Body of pancreas (tissue), 4 donors: ENCODE measurements around the gene CMKLR1. TPM values are rescaled to one million over a fixed set of nuclear protein-coding genes. Genes with fewer than 3 reads are reported as not detected.

Experiments used
- ATAC-seq: fragments of 150-250 bp; one replicate; pipeline ENCODE4 v1.9.1; 2016
- DNase-seq, 4 donors: peaks; one replicate each; pipeline ENCODE4 v3.0.0-alpha.2; 2019
- H3K27ac ChIP-seq, 4 donors: fragments of 200-600 bp; sonication (generic); 1 replicate in 3 of 4; 2 replicates in 1 of 4; pipeline versions ENCODE4 v1.5.1 to v1.6.1; 2016 to 2019; ENCODE audit warnings: mild to moderate bottlenecking in 1 of 4, mixed read lengths in 1 of 4, moderate library complexity in 1 of 4
- H3K27me3 ChIP-seq, 2 donors: fragments of 200-600 bp; sonication (generic); one replicate each; pipeline ENCODE4 v1.6.0; 2016; ENCODE audit warnings: mild to moderate bottlenecking in 1 of 2
- H3K36me3 ChIP-seq, 2 donors: fragments of 200-600 bp; sonication (generic); replicated peaks in 1 of 2; 2 replicates each; pipeline ENCODE4 v1.5.1; 2016; ENCODE audit warnings: low read depth in 2 of 2; ENCODE audit not compliant: insufficient read depth in 1 of 2
- H3K4me1 ChIP-seq: fragments of 200-600 bp; sonication (generic); one replicate; pipeline ENCODE4 v1.6.0; 2016
- H3K4me3 ChIP-seq, 2 donors: fragments of 200-600 bp; sonication (generic); 1 replicate in 1 of 2; 2 replicates in 1 of 2; pipeline ENCODE4 v1.5.1; 2016 to 2019
- H3K9me3 ChIP-seq, 3 donors: fragments of 200-600 bp; sonication (generic); 1 replicate in 2 of 3; 2 replicates in 1 of 3; pipeline ENCODE4 v1.5.1; 2016
- POLR2A ChIP-seq, 3 donors: fragments of 450-650 bp; IDR thresholded peaks; one replicate each; pipeline ENCODE4 v1.6.1; 2016; ENCODE audit warnings: antibody characterized with exemption in 3 of 3, mild to moderate bottlenecking in 2 of 3
- WGBS, 2 donors: methylation state at CpG; one replicate each; pipeline ENCODE4 v1.1.5; 2017; 5-methylcytosine and 5-hydroxymethylcytosine counted together
- intact Hi-C: fragments of 100-400 bp; cut with DNase I; formaldehyde crosslinking; loops from one replicate; pipeline ENCODE4 v1.15.1; 2023
- total RNA-seq, 2 donors: library from RNA; depleted of rRNA; stranded (reverse); fragments of >200 nt; gene quantifications; one replicate each; pipeline ENCODE4 v1.1.0, GENCODE V29; 2016
- TF ChIP-seq, protein P1 (sequence below), 7 experiments: fragments of 450-650 bp in 4 of 7; fragments of 200-600 bp in 3 of 7; sonication (generic) in 3 of 7; IDR thresholded peaks; one replicate each; pipeline ENCODE4 v1.5.1; 2016 to 2019; ENCODE audit warnings: antibody characterized with exemption in 7 of 7

Gene CMKLR1
- total RNA-seq, 2 donors from 2014 or later: 5.3 to 5.7 TPM

DNA sequence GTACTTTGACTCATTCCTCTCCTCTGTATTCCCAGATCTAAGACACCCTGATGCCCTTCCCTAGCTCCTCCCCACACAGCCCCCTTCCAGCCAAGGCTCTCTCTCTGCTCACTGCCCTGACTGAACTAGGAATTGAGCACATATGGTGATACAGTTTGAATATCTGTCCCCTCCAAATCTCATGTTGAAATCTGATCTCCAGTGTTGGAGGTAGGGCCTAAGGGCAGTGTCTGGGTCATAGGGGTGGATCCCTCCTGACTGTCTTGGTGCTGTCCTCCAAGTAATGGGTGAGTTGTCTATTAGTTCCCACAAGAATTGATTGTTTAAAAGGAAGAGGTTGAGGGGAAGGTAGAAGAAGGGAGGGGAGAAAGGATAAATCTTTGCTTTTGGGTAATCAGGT lies 17.4 kb downstream of the CMKLR1 start:
- ATAC-seq (no peak), DNase-seq (no peak)
- H3K27ac ChIP-seq: no peak overlapping the region
- H3K4me1 ChIP-seq: no peaks in the 10 kb centered on the region
- no peaks in the 10 kb centered on the region for H3K9me3 ChIP-seq
- no peaks in the 10 kb centered on the region for H3K36me3 ChIP-seq
- intact Hi-C loops: no loop called here
- H3K27me3 ChIP-seq: no peaks in the 10 kb centered on the region
- no peak for TF ChIP-seq POLR2A (IDR thresholded peaks at IDR 0.05)
- TF ChIP-seq, protein P1, sequence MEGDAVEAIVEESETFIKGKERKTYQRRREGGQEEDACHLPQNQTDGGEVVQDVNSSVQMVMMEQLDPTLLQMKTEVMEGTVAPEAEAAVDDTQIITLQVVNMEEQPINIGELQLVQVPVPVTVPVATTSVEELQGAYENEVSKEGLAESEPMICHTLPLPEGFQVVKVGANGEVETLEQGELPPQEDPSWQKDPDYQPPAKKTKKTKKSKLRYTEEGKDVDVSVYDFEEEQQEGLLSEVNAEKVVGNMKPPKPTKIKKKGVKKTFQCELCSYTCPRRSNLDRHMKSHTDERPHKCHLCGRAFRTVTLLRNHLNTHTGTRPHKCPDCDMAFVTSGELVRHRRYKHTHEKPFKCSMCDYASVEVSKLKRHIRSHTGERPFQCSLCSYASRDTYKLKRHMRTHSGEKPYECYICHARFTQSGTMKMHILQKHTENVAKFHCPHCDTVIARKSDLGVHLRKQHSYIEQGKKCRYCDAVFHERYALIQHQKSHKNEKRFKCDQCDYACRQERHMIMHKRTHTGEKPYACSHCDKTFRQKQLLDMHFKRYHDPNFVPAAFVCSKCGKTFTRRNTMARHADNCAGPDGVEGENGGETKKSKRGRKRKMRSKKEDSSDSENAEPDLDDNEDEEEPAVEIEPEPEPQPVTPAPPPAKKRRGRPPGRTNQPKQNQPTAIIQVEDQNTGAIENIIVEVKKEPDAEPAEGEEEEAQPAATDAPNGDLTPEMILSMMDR (IDR thresholded peaks at IDR 0.05): no peak
- H3K4me3 ChIP-seq: no peak overlapping the region

DNA sequence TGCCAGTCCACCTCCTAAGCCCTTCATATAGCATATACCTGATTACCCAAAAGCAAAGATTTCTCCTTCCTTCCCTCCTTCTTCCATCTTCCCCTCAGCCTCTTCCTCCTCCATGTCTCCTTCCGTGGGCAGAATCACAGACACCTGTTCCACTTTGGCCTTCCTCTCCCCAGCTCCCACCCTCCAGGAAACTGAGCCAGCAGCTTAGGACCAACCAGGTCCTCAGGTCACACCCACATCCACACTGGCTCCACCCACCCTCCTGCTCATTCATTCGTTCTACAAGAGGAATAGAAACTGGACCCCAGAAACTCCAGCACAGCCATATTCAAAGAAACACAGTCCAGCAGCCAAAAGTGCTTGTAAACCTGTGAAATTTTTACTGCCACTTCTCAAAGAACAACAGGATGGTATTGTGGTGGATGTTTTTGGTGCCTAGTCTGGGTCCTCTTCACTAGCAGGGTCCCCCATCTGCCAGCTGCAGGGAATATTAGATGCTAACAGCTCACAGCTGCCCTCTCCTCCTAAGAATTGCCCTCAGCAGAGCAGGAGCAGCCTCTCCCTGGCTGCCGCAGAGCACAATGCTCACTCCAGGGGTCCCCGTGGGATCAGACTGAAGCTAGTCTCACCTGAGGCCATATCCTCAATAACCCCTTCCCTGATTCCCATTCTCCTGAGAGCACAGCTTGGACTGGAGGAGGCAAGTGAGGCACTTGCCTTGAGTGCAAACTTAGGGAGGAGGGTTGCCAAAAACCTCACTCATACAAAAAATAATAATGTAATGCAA lies 18.4 kb downstream of the CMKLR1 start:
- Histone ChIP-seq H3K36me3 (no peaks in the 10 kb centered on the region), H3K4me3 (no peak overlapping the region), H3K9me3 (no peaks in the 10 kb centered on the region), H3K27ac (no peak overlapping the region), H3K27me3 (no peaks in the 10 kb centered on the region), H3K4me1 (no peaks in the 10 kb centered on the region)
- intact Hi-C loops: no loop called here
- TF ChIP-seq POLR2A (IDR thresholded peaks at IDR 0.05): no peak
- TF ChIP-seq, protein P1 (IDR thresholded peaks at IDR 0.05): no peak
- no peak for ATAC-seq
- 27 to 35% methylated on average over 2 to 4 of the region's 4 CpGs for WGBS, 2 donors
- DNase-seq: no peak

DNA sequence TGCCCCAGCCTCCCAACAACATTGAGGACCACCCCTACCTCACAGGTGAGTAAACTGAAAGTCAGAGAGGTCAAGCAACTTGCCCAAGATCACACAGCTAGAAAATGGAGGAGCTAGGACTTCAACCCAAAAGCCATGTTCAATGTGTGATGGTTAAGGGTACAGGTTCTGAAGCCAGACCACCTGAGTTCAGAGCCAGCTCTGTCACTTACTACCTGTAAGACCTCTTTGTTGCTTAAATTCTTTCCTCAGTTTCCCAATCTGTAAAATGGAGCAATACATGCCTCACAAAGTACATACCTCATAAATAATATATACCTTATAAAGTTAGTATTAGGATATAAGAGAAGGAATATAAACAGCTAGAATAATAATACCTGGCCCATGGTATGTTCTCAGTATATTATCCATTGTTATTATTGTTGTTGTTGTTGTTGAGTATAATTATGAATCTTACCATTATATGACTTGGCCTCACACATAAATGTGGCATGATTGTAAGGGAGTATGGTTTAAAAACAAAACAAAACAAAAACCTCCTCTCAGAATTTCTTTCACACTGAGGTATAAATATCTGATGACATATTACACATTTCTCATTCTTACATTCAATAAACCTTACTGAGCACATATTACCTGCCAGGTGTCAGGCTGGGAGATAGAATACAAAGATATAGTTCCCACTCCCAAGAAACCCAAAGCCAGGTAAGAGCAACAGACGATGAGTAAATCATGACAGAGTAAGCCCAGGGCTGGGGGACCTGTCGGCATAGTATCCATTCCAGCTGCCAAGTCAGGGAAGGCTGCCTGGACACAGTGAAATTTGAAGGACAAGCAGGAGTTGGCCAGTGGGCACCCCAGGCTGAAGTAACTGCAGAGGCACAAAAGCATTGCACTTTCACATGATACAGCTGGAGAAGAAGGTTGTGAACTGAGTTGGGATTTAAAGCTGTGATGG lies 19.6 kb downstream of the CMKLR1 start:
- intact Hi-C loops: no loop called here
- Histone ChIP-seq H3K4me3 (no peak overlapping the region), H3K27ac (no peak overlapping the region), H3K36me3 (no peaks in the 10 kb centered on the region), H3K9me3 (no peaks in the 10 kb centered on the region), H3K27me3 (no peaks in the 10 kb centered on the region), H3K4me1 (no peaks in the 10 kb centered on the region)
- no peak for TF ChIP-seq POLR2A (IDR thresholded peaks at IDR 0.05)
- TF ChIP-seq, protein P1 (IDR thresholded peaks at IDR 0.05): no peak
- DNase-seq (no peak), ATAC-seq (no peak)
- WGBS, 2 donors: 49 to 60% methylated on average over 2 of the region's 2 CpGs

DNA sequence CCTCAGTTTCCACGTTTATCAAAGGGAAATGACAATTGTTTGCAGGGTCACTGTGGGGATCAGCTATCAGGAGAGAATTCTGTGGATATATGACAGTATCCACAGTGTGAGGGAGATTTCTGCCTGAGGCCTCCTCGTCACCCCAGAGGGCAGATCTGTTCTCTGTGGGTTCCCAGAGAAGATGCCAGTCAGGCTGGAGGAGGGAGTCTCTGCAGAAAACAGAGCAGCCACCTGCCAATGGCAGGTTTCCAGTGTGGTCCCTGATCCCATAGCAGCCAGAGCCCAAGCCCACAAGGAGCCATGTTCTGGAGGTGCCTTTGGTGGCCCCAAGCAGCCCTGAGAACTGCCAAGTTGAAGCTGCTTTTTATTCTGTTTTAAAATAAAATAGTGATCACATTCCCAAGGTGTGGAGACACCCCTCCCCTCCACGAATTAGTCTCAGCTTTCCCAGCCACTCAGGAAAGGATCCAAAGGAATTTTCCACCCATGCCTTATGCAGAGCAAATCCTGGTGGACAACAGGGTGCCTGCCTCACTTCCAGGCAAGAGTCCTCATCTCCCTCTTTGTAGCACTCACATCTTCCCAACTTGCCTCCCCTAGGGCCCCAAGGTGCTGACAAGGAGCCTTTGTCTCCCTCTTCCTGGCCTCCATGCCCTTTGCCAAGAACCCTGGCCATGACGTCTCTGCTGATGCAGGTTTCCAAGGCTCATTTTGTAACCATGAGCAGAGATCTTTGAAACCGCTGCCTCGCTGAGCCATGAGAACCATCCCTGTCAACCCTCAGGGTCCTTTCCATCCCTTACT lies 20.4 kb downstream of the CMKLR1 start:
- WGBS, 2 donors: 52 to 62% methylated on average over 6 of the region's 6 CpGs
- no peak for DNase-seq
- TF ChIP-seq, protein P1 (IDR thresholded peaks at IDR 0.05): no peak
- TF ChIP-seq POLR2A (IDR thresholded peaks at IDR 0.05): no peak
- no peaks in the 10 kb centered on the region for H3K4me1 ChIP-seq
- H3K36me3 ChIP-seq: no peaks in the 10 kb centered on the region
- H3K27me3 ChIP-seq: no peaks in the 10 kb centered on the region
- H3K4me3 ChIP-seq: no peak overlapping the region
- no peak for ATAC-seq
- intact Hi-C loops: no loop called here
- H3K27ac ChIP-seq: no peak overlapping the region
- no peaks in the 10 kb centered on the region for H3K9me3 ChIP-seq
